Measurements from ENCODE around the gene CASQ2. TPM values are rescaled to one million over a fixed set of nuclear protein-coding genes. Genes with fewer than 3 reads are reported as not detected.

The CASQ2 gene
- polyA plus RNA-seq, 2 of the 4 experiments (the other 2 are of a cell fraction) = not detected

DNA sequence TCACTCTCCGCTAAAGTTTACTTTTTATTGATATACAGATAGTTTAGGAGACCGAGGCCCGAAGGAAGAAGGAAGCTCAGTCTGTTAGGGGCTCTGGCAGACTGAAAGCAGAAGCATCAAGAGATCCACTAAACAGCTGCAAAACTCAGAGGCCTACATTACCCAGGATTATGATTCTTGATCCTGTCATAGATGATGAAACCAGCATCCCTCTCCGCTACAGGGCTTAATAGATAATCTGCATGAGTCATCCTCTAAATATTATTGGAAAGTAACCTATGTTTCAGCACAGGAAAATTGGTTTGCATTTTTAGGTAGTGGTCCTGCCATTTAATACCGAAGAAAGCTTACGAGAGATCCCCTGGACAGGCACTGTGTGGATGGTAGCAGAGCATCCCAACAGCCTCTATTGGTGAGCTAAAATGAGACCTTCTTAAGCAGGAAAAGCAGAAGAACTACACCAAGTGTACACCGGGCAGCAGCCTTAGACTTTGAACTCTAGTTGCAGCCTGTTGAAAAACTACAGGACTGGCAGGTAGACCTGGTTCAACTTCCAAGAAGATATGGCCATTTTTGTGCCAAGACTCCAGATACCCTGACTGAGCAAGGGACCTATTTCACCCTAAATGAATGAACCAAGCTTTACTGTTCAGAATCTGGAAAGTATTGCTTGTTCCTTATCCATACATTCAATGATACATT, 6.8 kb downstream of the CASQ2 start:
- no peak for DNase-seq (ENCODE audit: low read depth in 1 of 2, low spot score in 1 of 2)

DNA sequence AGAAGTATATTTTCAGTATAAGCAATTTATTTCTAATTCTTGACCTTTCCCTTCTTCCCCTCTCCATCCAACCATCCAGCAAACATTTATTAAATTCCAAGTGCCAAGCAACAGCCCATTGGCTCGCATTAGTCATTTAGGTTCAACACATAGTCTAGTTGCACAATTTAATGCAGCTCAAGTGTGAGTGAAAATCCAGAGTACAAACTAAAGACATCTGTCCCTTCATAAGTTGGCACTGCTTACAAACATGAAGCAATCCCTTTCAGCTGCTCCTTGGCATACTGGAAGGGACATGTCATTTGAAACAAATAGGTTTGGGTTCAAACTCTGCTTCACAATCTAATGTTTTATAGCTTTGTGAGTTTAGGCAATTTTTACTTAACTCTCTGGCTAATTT, 10.7 kb downstream of the CASQ2 start:
- Histone ChIP-seq H3K4me2 (no peak overlapping the region), H3K4me1 (no peaks in the 10 kb centered on the region), H3K27ac (no peak overlapping the region), H3K9me3 (no peaks in the 10 kb centered on the region), H3K4me3 (no peak overlapping the region)
- 6% methylated on average over 1 of the region's 1 CpG for WGBS (ENCODE audit: missing lambda C conversion rate)
- FAIRE-seq (no peak), ATAC-seq (no peak), DNase-seq (ENCODE audit: low read depth in 1 of 2, low spot score in 1 of 2) (no peak)
- POLR2A ChIA-PET = no interaction called here
- TF ChIP-seq JUNB (IDR thresholded peaks at IDR 0.05) = no peak
- TF ChIP-seq RARB (CRISPR knock-in tag; IDR thresholded peaks at IDR 0.05) = no peak
- TF ChIP-seq EP300 (IDR thresholded peaks at IDR 0.05) = no peak
- CTCF ChIA-PET = interaction anchor here (1.3 kb wide), 1 partner anchor 14 kb away, joined by 4 read pairs; no protein-coding TSS in a partner anchor

More for the DNA sequence above, 6.8 kb downstream of the CASQ2 start:
- CTCF ChIA-PET = interaction anchor here (1.5 to 1.9 kb wide), 3 partner anchors 10 to 154 kb away, joined by 5 to 9 read pairs (median 7); no protein-coding TSS in a partner anchor
- no peak overlapping the region for H3K27ac ChIP-seq
- H3K4me1 ChIP-seq = no peaks in the 10 kb centered on the region
- H3K4me2 ChIP-seq = no peak overlapping the region
- TF ChIP-seq FOSL2 (IDR thresholded peaks at IDR 0.05) (no peak), FOSL2 (CRISPR knock-in tag; IDR thresholded peaks at IDR 0.05) (peak; percentile 20; the same call in 1 of the 2 replicates), ZSCAN20 (CRISPR knock-in tag; IDR thresholded peaks at IDR 0.05) (no peak)
- 58% methylated on average over 7 of the region's 7 CpGs for WGBS (ENCODE audit: missing lambda C conversion rate)
- POLR2A ChIA-PET = no interaction called here
- H3K4me3 ChIP-seq = no peak overlapping the region
- no peak for FAIRE-seq
- H3K9me3 ChIP-seq = no peaks in the 10 kb centered on the region
- ATAC-seq = no peak

DNA sequence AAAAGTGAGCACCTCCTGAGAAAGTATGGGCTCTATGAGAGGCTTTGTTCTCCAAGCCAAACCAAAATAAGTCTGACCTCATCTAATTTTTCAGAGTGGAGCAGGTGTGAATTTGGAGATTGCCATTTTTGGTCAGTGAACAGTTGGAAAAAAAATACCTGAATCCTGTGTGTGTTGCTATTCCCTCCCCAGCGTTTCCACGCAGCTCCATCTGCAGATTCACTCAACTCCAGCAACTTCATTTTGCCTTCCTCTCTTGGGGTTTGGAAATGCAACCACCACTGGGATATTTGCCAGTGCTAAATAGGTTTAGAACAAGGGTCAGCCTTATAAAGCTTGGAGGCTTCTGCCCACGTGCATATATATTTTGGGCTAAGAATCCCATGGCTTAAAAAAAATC, 11.2 kb downstream of the CASQ2 start:
- no peak for FAIRE-seq
- no peak overlapping the region for H3K4me2 ChIP-seq
- no peak for DNase-seq (ENCODE audit: low read depth in 1 of 2, low spot score in 1 of 2)
- ChIA-PET CTCF (interaction anchor here (1.3 kb wide), 1 partner anchor 14 kb away, joined by 4 read pairs; no protein-coding TSS in a partner anchor), POLR2A (no interaction called here)
- no peak overlapping the region for H3K27ac ChIP-seq
- no peak for ATAC-seq
- 8% methylated on average over 3 of the region's 3 CpGs for WGBS (ENCODE audit: missing lambda C conversion rate)
- no peak overlapping the region for H3K4me3 ChIP-seq
- H3K9me3 ChIP-seq = no peaks in the 10 kb centered on the region
- TF ChIP-seq CEBPB (IDR thresholded peaks at IDR 0.05) (no peak), RNF2 (IDR thresholded peaks at IDR 0.05; ENCODE audit: borderline replicate concordance, low read depth) (no peak), RAD21 (conservative IDR thresholded peaks at IDR 0.05 in 1 of 2, IDR thresholded peaks at IDR 0.05 in 1 of 2) (no peak), EHMT2 (IDR thresholded peaks at IDR 0.05; ENCODE audit: low read depth) (no peak), NR3C1 (IDR thresholded peaks at IDR 0.05) (no peak), ZFP36 (IDR thresholded peaks at IDR 0.05; ENCODE audit: borderline replicate concordance, partially characterized antibody) (no peak), BHLHE40 (IDR thresholded peaks at IDR 0.05; ENCODE audit: low read depth, low read length) (no peak), FOSB (CRISPR knock-in tag; IDR thresholded peaks at IDR 0.05) (no peak), NPAS2 (CRISPR knock-in tag; IDR thresholded peaks at IDR 0.05; ENCODE audit: borderline replicate concordance) (no peak), HDAC2 (IDR thresholded peaks at IDR 0.05) (no peak), CHD2 (IDR thresholded peaks at IDR 0.05; ENCODE audit: low read length, partially characterized antibody) (no peak), FOSL2 (IDR thresholded peaks at IDR 0.05) (no peak), FOSL2 (CRISPR knock-in tag; IDR thresholded peaks at IDR 0.05) (no peak), ZNF302 (CRISPR knock-in tag; IDR thresholded peaks at IDR 0.05) (no peak), HOXB13 (CRISPR knock-in tag; IDR thresholded peaks at IDR 0.05; ENCODE audit: low read depth) (no peak)
- TF ChIP-seq, protein P1, sequence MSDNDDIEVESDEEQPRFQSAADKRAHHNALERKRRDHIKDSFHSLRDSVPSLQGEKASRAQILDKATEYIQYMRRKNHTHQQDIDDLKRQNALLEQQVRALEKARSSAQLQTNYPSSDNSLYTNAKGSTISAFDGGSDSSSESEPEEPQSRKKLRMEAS (IDR thresholded peaks at IDR 0.05) = no peak
- TF ChIP-seq, protein P2, sequence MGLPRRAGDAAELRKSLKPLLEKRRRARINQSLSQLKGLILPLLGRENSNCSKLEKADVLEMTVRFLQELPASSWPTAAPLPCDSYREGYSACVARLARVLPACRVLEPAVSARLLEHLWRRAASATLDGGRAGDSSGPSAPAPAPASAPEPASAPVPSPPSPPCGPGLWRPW (IDR thresholded peaks at IDR 0.05) = no peak
- TF ChIP-seq, protein P3, sequence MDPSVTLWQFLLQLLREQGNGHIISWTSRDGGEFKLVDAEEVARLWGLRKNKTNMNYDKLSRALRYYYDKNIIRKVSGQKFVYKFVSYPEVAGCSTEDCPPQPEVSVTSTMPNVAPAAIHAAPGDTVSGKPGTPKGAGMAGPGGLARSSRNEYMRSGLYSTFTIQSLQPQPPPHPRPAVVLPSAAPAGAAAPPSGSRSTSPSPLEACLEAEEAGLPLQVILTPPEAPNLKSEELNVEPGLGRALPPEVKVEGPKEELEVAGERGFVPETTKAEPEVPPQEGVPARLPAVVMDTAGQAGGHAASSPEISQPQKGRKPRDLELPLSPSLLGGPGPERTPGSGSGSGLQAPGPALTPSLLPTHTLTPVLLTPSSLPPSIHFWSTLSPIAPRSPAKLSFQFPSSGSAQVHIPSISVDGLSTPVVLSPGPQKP (IDR thresholded peaks at IDR 0.05; ENCODE audit: low read depth, low read length) = no peak
- TF ChIP-seq, protein P4, sequence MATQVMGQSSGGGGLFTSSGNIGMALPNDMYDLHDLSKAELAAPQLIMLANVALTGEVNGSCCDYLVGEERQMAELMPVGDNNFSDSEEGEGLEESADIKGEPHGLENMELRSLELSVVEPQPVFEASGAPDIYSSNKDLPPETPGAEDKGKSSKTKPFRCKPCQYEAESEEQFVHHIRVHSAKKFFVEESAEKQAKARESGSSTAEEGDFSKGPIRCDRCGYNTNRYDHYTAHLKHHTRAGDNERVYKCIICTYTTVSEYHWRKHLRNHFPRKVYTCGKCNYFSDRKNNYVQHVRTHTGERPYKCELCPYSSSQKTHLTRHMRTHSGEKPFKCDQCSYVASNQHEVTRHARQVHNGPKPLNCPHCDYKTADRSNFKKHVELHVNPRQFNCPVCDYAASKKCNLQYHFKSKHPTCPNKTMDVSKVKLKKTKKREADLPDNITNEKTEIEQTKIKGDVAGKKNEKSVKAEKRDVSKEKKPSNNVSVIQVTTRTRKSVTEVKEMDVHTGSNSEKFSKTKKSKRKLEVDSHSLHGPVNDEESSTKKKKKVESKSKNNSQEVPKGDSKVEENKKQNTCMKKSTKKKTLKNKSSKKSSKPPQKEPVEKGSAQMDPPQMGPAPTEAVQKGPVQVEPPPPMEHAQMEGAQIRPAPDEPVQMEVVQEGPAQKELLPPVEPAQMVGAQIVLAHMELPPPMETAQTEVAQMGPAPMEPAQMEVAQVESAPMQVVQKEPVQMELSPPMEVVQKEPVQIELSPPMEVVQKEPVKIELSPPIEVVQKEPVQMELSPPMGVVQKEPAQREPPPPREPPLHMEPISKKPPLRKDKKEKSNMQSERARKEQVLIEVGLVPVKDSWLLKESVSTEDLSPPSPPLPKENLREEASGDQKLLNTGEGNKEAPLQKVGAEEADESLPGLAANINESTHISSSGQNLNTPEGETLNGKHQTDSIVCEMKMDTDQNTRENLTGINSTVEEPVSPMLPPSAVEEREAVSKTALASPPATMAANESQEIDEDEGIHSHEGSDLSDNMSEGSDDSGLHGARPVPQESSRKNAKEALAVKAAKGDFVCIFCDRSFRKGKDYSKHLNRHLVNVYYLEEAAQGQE (IDR thresholded peaks at IDR 0.05) = no peak
- TF ChIP-seq, protein P5, sequence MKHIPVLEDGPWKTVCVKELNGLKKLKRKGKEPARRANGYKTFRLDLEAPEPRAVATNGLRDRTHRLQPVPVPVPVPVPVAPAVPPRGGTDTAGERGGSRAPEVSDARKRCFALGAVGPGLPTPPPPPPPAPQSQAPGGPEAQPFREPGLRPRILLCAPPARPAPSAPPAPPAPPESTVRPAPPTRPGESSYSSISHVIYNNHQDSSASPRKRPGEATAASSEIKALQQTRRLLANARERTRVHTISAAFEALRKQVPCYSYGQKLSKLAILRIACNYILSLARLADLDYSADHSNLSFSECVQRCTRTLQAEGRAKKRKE (CRISPR knock-in tag; IDR thresholded peaks at IDR 0.05; ENCODE audit: low read depth) = no peak
- TF ChIP-seq, protein P6, sequence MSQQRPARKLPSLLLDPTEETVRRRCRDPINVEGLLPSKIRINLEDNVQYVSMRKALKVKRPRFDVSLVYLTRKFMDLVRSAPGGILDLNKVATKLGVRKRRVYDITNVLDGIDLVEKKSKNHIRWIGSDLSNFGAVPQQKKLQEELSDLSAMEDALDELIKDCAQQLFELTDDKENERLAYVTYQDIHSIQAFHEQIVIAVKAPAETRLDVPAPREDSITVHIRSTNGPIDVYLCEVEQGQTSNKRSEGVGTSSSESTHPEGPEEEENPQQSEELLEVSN (IDR thresholded peaks at IDR 0.05; ENCODE audit: borderline replicate concordance, low read depth) = no peak
- H3K4me1 ChIP-seq = no peaks in the 10 kb centered on the region

Measured in A549 (cell line).